ENCODE results near the gene FSIP1. TPM values are rescaled to one million over a fixed set of nuclear protein-coding genes. Genes with fewer than 3 reads are reported as not detected.

FSIP1 gene
- total and polyA plus RNA-seq, 2 donors from 2014 or later = 0.75 to 2.4 TPM

- Histone ChIP-seq H3K27ac (ENCODE audit: low read depth in 2 of 2, low read length in 2 of 2) (no peak overlapping the region), H3K9me3 (ENCODE audit: control insufficient read depth in 2 of 3, insufficient read depth in 1 of 3, low read length in 3 of 3) (no peaks in the 10 kb centered on the region), H3K4me3 (ENCODE audit: low read length in 3 of 3) (no peak overlapping the region), H3K9ac (ENCODE audit: low read length in 3 of 3) (no peak overlapping the region), H3K36me3 (ENCODE audit: control insufficient read depth in 2 of 3, insufficient read depth in 3 of 3, low read length in 3 of 3) (no peaks in the 10 kb centered on the region), H3K4me1 (ENCODE audit: control insufficient read depth in 2 of 3, insufficient read depth in 2 of 3, low read depth in 1 of 3, low read length in 3 of 3) (peaks cover 0 to 3% (median 0%) of the 10 kb centered on the region in 3 donors), H3K27me3 (ENCODE audit: control insufficient read depth, insufficient read depth, low read length) (no peaks in the 10 kb centered on the region)
- FAIRE-seq (no peak), DNase-seq (no peak)
- intact Hi-C loops (cut with DNase I) = no loop called here
- TF ChIP-seq CTCF (IDR thresholded peaks at IDR 0.05; ENCODE audit: borderline replicate concordance, extremely low read depth, insufficient read depth) = no peak
These were observed 141.3 kb downstream of the FSIP1 start for GRCh38 chr15:39641191-39641889.

GRCh38 chr15:39640665-39641064 lies 142.0 kb downstream of the FSIP1 start:
- H3K36me3 ChIP-seq (ENCODE audit: control insufficient read depth in 2 of 3, insufficient read depth in 3 of 3, low read length in 3 of 3) = no peaks in the 10 kb centered on the region
- no peaks in the 10 kb centered on the region for H3K27me3 ChIP-seq (ENCODE audit: control insufficient read depth, insufficient read depth, low read length)
- FAIRE-seq = no peak
- no peak overlapping the region for H3K4me3 ChIP-seq (ENCODE audit: low read length in 3 of 3)
- peaks cover 0 to 3% (median 0%) of the 10 kb centered on the region in 3 donors for H3K4me1 ChIP-seq (ENCODE audit: control insufficient read depth in 2 of 3, insufficient read depth in 2 of 3, low read depth in 1 of 3, low read length in 3 of 3)
- no peaks in the 10 kb centered on the region for H3K9me3 ChIP-seq (ENCODE audit: control insufficient read depth in 2 of 3, insufficient read depth in 1 of 3, low read length in 3 of 3)
- no peak overlapping the region for H3K9ac ChIP-seq (ENCODE audit: low read length in 3 of 3)
- no peak overlapping the region for H3K27ac ChIP-seq (ENCODE audit: low read depth in 2 of 2, low read length in 2 of 2)
- intact Hi-C loops (cut with DNase I) = no loop called here
- DNase-seq = no peak
- no peak for TF ChIP-seq CTCF (IDR thresholded peaks at IDR 0.05; ENCODE audit: borderline replicate concordance, extremely low read depth, insufficient read depth)

- no peaks in the 10 kb centered on the region for H3K27me3 ChIP-seq (ENCODE audit: control insufficient read depth, insufficient read depth, low read length)
- intact Hi-C loops (cut with DNase I) = no loop called here
- H3K9me3 ChIP-seq (ENCODE audit: control insufficient read depth in 2 of 3, insufficient read depth in 1 of 3, low read length in 3 of 3) = no peaks in the 10 kb centered on the region
- H3K4me1 ChIP-seq (ENCODE audit: control insufficient read depth in 2 of 3, insufficient read depth in 2 of 3, low read depth in 1 of 3, low read length in 3 of 3) = peaks cover 0 to 3% (median 0%) of the 10 kb centered on the region in 3 donors
- no peak overlapping the region for H3K9ac ChIP-seq (ENCODE audit: low read length in 3 of 3)
- TF ChIP-seq CTCF (IDR thresholded peaks at IDR 0.05; ENCODE audit: borderline replicate concordance, extremely low read depth, insufficient read depth) = no peak
- H3K36me3 ChIP-seq (ENCODE audit: control insufficient read depth in 2 of 3, insufficient read depth in 3 of 3, low read length in 3 of 3) = no peaks in the 10 kb centered on the region
- no peak for FAIRE-seq
- H3K27ac ChIP-seq (ENCODE audit: low read depth in 2 of 2, low read length in 2 of 2) = peak overlapping the region in 1 of 2 donors; percentile 15
- DNase-seq = no peak
- no peak overlapping the region for H3K4me3 ChIP-seq (ENCODE audit: low read length in 3 of 3)
These were observed 143.6 kb downstream of the FSIP1 start for GRCh38 chr15:39639037-39639436.
